ENCODE data around the gene PAN3. TPM values are rescaled to one million over a fixed set of nuclear protein-coding genes. Genes with fewer than 3 reads are reported as not detected.

Gene PAN3
- 10 to 100 TPM; 56.9 to 59.5 TPM for total RNA-seq
- polyA plus RNA-seq (2013, experiment 1 of 2) = 40.4 TPM
- polyA plus RNA-seq (2013, experiment 2 of 2) = 52.3 TPM
- total RNA-seq = 39.6 to 164 (median 107) reads per million in 172 experiments

- no peaks in the 10 kb centered on the region for H3K27me3 ChIP-seq (ENCODE audit: control insufficient read depth in 1 of 2, insufficient read depth in 2 of 2, low read length in 2 of 2)
- Mint-ChIP-seq H3K9me3 (no peaks in the 10 kb centered on the region), H3K4me1 (ENCODE audit: low read depth) (peaks cover 53% of the 10 kb centered on the region), H3K4me3 (peak within 1 kb of the TSS; percentile 95), H3K27ac (peak within 1 kb of the TSS; percentile 99), H3K36me3 (ENCODE audit: low read depth) (peaks cover 22% of the 10 kb centered on the region), H3K27me3 (no peaks in the 10 kb centered on the region)
- H3K9me3 ChIP-seq (ENCODE audit: control insufficient read depth in 1 of 2, insufficient read depth in 1 of 2, low read length in 2 of 2) = no peaks in the 10 kb centered on the region
- ATAC-seq (ENCODE audit: poor library complexity) = peak; percentile 50
- ChIA-PET POLR2A (interaction anchor here (0.6 to 2.1 kb wide), 21 partner anchors 9 to 844 kb away, joined by 3 to 7 read pairs (median 3); partner anchors contain the start of genes LNX2, POMP and SLC46A3), CTCF (interaction anchor here (0.6 kb wide), 1 partner anchor 65 kb away, joined by 3 read pairs; no protein-coding TSS in a partner anchor)
- DNase-seq = peak; percentile 85 to 97 (median 91)
- H3K4me1 ChIP-seq (ENCODE audit: insufficient read depth, low read length) = peaks cover 37% of the 10 kb centered on the region
- TF ChIP-seq CTCF (IDR thresholded peaks at IDR 0.05) = no peak
- intact Hi-C loops (cut with DNase I, micrococcal nuclease) = loop anchor here (2.0 to 10.0 kb wide), 10 partner anchors 39 to 967 kb away; partner anchors contain the start of genes POMP (in 2 of the 2), GTF3A (in 1 of the 2), LNX2 (in 1 of the 2) and POLR1D (in 1 of the 2)
- H3K36me3 ChIP-seq (ENCODE audit: insufficient read depth, low read length) = no peaks in the 10 kb centered on the region
- H3K4me3 ChIP-seq (ENCODE audit: low read length) = peak within 1 kb of the TSS; percentile 81
- peak within 1 kb of the TSS; percentile 93 to 99 for H3K27ac ChIP-seq (ENCODE audit: low read depth in 1 of 2, low read length in 2 of 2)
Observed at GRCh38 chr13:28138012-28138755, at the start of gene PAN3. Gene PAN3 (plus strand): TSS chr13:28138545. CDS start chr13:28138658, 113 bp downstream.

GRCh38 chr13:28089065-28089464 lies 49.3 kb upstream of the PAN3 start:
- no peak for DNase-seq
- intact Hi-C loops (cut with DNase I, micrococcal nuclease) = no loop called here
- Histone ChIP-seq H3K36me3 (ENCODE audit: insufficient read depth, low read length) (no peaks in the 10 kb centered on the region), H3K4me3 (ENCODE audit: low read length) (no peak overlapping the region), H3K9me3 (ENCODE audit: control insufficient read depth in 1 of 2, insufficient read depth in 1 of 2, low read length in 2 of 2) (no peaks in the 10 kb centered on the region), H3K27me3 (ENCODE audit: control insufficient read depth in 1 of 2, insufficient read depth in 2 of 2, low read length in 2 of 2) (peaks cover 0 to 4% of the 10 kb centered on the region in 2 experiments), H3K4me1 (ENCODE audit: insufficient read depth, low read length) (no peaks in the 10 kb centered on the region), H3K27ac (ENCODE audit: low read depth in 1 of 2, low read length in 2 of 2) (no peak overlapping the region)
- ChIA-PET CTCF (no interaction called here), POLR2A (no interaction called here)
- Mint-ChIP-seq H3K27ac (no peak overlapping the region), H3K4me3 (no peak overlapping the region), H3K36me3 (ENCODE audit: low read depth) (no peaks in the 10 kb centered on the region), H3K4me1 (ENCODE audit: low read depth) (no peaks in the 10 kb centered on the region), H3K27me3 (peaks cover 25% of the 10 kb centered on the region), H3K9me3 (no peaks in the 10 kb centered on the region)
- ATAC-seq (ENCODE audit: poor library complexity) = no peak
- no peak for TF ChIP-seq CTCF (IDR thresholded peaks at IDR 0.05)

- Histone ChIP-seq H3K4me3 (ENCODE audit: low read length) (no peak overlapping the region), H3K9me3 (ENCODE audit: control insufficient read depth in 1 of 2, insufficient read depth in 1 of 2, low read length in 2 of 2) (no peaks in the 10 kb centered on the region), H3K4me1 (ENCODE audit: insufficient read depth, low read length) (no peaks in the 10 kb centered on the region), H3K27me3 (ENCODE audit: control insufficient read depth in 1 of 2, insufficient read depth in 2 of 2, low read length in 2 of 2) (peaks cover 3 to 8% of the 10 kb centered on the region in 2 experiments), H3K36me3 (ENCODE audit: insufficient read depth, low read length) (no peaks in the 10 kb centered on the region), H3K27ac (ENCODE audit: low read depth in 1 of 2, low read length in 2 of 2) (no peak overlapping the region)
- no peak overlapping the region for H3K4me3 Mint-ChIP-seq
- DNase-seq = no peak
- no peaks in the 10 kb centered on the region for H3K36me3 Mint-ChIP-seq (ENCODE audit: low read depth)
- ChIA-PET CTCF (no interaction called here), POLR2A (no interaction called here)
- H3K27ac Mint-ChIP-seq = no peak overlapping the region
- no peaks in the 10 kb centered on the region for H3K9me3 Mint-ChIP-seq
- peaks cover 42% of the 10 kb centered on the region for H3K27me3 Mint-ChIP-seq
- no peaks in the 10 kb centered on the region for H3K4me1 Mint-ChIP-seq (ENCODE audit: low read depth)
- intact Hi-C loops (cut with DNase I, micrococcal nuclease) = no loop called here
- ATAC-seq (ENCODE audit: poor library complexity) = no peak
- TF ChIP-seq CTCF (IDR thresholded peaks at IDR 0.05) = no peak
Observed at GRCh38 chr13:28092431-28092830, 45.9 kb upstream of the PAN3 start.

Measured in CD4-positive, alpha-beta T cell (primary cell).